Uterus (tissue), 4 donors: ENCODE data around the gene CLIC6. TPM values are rescaled to one million over a fixed set of nuclear protein-coding genes. Genes with fewer than 3 reads are reported as not detected.

ENCODE experiments used
- DNase-seq, 2 donors: peaks; one replicate each; pipeline ENCODE4 v3.0.0-alpha.2; 2019 to 2020
- H3K27ac ChIP-seq, 2 donors: fragments of 200-600 bp; sonication (generic); 1 replicate in 1 of 2; 2 replicates in 1 of 2; pipeline ENCODE4 v1.5.1; 2016 to 2018
- H3K27me3 ChIP-seq, 2 donors: fragments of 200-600 bp; sonication (generic); one replicate each; pipeline ENCODE4 v1.5.1; 2018 to 2019; ENCODE audit warnings: control low read depth in 1 of 2
- H3K36me3 ChIP-seq, 2 donors: fragments of 200-600 bp; sonication (generic); one replicate each; pipeline ENCODE4 v1.5.1; 2019; ENCODE audit warnings: control low read depth in 1 of 2
- H3K4me1 ChIP-seq, 2 donors: fragments of 200-600 bp; sonication (generic); one replicate each; pipeline ENCODE4 v1.5.1; 2018 to 2019; ENCODE audit warnings: control low read depth in 1 of 2
- H3K4me3 ChIP-seq, 2 donors: fragments of 200-600 bp; sonication (generic); 1 replicate in 1 of 2; 2 replicates in 1 of 2; pipeline ENCODE4 v1.5.1; 2018 to 2019; ENCODE audit warnings: mild to moderate bottlenecking in 1 of 2
- H3K9me3 ChIP-seq, 2 donors: fragments of 200-600 bp; sonication (generic); one replicate each; pipeline ENCODE4 v1.5.1; 2019; ENCODE audit warnings: control low read depth in 1 of 2
- POLR2A ChIP-seq, 2 donors: fragments of 450-650 bp; IDR thresholded peaks; one replicate each; pipeline ENCODE4 v1.6.1; 2016; ENCODE audit warnings: antibody characterized with exemption in 2 of 2, mild to moderate bottlenecking in 1 of 2, moderate library complexity in 1 of 2
- intact Hi-C: fragments of 100-400 bp; cut with DNase I; formaldehyde crosslinking; loops from one replicate; pipeline ENCODE4 v1.15.1; 2023; ENCODE audit warnings: low total_unique reads
- total RNA-seq, 4 donors: library from RNA; depleted of rRNA in 3 of 4; stranded (reverse); fragments of >200 nt in 3 of 4; gene quantifications; one replicate each; pipeline versions ENCODE4 v1.1.0 to v1.2.4, GENCODE V29; 2014 to 2023
- TF ChIP-seq, protein P1 (sequence below), 4 experiments: fragments of 200-600 bp in 2 of 4; fragments of 450-650 bp in 2 of 4; sonication (generic) in 2 of 4; IDR thresholded peaks; one replicate each; pipeline ENCODE4 v1.5.1; 2016 to 2019; ENCODE audit warnings: antibody characterized with exemption in 4 of 4, mild to moderate bottlenecking in 2 of 4, moderate library complexity in 1 of 4
- donor health status: DM: yes; HTN: yes; CAD: no.

The CLIC6 gene
- total RNA-seq, 4 donors from 2014 or later: under 0.01 to 0.69 (median 0.38) TPM

DNA sequence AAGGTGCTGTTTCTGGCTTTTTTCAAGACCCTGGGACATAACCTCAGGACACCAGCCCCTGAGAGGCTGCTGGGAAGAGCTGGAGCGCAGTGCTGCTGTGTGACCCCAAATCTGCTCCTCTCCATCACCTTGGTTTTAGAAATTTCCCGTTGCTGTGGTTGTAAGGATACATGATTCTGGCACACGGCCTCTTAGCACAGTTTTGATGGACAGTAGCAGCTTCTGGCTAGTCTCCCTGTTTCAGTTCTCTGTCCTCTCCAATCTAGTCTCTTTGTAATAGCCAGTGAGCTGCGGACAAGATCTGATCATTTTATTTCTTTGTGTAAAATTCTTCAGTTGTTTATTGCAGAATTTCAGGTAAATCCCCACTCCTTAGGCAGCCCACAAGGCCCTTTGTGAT, 3.1 kb downstream of the CLIC6 start:
- H3K27me3 ChIP-seq: peaks cover 0 to 23% of the 10 kb centered on the region in 2 donors
- H3K4me1 ChIP-seq: peaks cover 0 to 13% of the 10 kb centered on the region in 2 donors

DNA sequence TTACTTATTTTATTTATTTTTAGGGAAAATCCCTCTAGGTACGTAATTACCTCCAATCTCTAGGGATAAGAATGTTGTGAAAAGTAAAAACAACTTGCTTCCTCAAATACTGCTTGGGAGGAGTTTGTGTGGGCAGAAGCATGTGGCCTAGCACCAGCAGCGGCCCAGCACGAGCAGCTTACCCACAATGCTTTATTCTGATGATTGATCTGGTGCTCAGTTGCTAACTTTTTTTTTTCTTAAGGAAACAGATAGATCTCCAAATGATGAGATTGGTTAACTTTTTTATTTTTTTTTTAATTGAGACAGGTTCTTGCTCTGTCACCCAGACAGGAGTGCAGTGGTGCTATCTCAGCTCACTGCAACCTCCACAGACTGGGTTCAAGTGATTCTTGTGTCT, 4.2 kb downstream of the CLIC6 start:
- peaks cover 0 to 23% of the 10 kb centered on the region in 2 donors for H3K27me3 ChIP-seq
- H3K4me3 ChIP-seq: no peak overlapping the region
- no peaks in the 10 kb centered on the region for H3K9me3 ChIP-seq
- TF ChIP-seq, protein P1, sequence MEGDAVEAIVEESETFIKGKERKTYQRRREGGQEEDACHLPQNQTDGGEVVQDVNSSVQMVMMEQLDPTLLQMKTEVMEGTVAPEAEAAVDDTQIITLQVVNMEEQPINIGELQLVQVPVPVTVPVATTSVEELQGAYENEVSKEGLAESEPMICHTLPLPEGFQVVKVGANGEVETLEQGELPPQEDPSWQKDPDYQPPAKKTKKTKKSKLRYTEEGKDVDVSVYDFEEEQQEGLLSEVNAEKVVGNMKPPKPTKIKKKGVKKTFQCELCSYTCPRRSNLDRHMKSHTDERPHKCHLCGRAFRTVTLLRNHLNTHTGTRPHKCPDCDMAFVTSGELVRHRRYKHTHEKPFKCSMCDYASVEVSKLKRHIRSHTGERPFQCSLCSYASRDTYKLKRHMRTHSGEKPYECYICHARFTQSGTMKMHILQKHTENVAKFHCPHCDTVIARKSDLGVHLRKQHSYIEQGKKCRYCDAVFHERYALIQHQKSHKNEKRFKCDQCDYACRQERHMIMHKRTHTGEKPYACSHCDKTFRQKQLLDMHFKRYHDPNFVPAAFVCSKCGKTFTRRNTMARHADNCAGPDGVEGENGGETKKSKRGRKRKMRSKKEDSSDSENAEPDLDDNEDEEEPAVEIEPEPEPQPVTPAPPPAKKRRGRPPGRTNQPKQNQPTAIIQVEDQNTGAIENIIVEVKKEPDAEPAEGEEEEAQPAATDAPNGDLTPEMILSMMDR (IDR thresholded peaks at IDR 0.05): no peak
- no peak for TF ChIP-seq POLR2A (IDR thresholded peaks at IDR 0.05)
- DNase-seq: no peak
- peaks cover 0 to 13% of the 10 kb centered on the region in 2 donors for H3K4me1 ChIP-seq
- intact Hi-C loops: no loop called here
- H3K36me3 ChIP-seq: no peaks in the 10 kb centered on the region
- no peak overlapping the region for H3K27ac ChIP-seq

More for the DNA sequence above, 3.1 kb downstream of the CLIC6 start:
- TF ChIP-seq, protein P1 (IDR thresholded peaks at IDR 0.05): no peak
- no peak for TF ChIP-seq POLR2A (IDR thresholded peaks at IDR 0.05)
- intact Hi-C loops: no loop called here
- no peak overlapping the region for H3K27ac ChIP-seq
- no peaks in the 10 kb centered on the region for H3K9me3 ChIP-seq
- no peaks in the 10 kb centered on the region for H3K36me3 ChIP-seq
- no peak overlapping the region for H3K4me3 ChIP-seq
- no peak for DNase-seq

DNA sequence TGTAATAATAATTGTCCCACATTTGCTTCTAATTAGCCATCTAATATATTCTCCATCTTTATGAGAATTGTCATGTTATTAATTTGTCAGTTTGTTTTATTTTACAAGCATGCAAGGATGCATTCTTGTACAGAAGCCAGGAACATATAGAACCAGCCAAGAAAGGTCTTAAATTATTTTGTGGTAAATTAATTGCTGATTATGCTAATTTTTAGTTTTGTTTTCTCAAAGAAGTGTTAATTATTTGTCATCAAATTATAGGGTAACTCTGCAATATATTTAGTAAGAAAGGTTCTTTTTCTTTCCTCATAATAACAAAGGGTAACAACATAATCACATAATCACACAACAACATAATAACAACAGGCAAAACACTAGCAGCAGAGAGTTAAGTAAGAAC, 5.7 kb downstream of the CLIC6 start:
- Histone ChIP-seq H3K4me1 (peaks cover 0 to 9% of the 10 kb centered on the region in 2 donors), H3K27me3 (peaks cover 0 to 17% of the 10 kb centered on the region in 2 donors), H3K9me3 (no peaks in the 10 kb centered on the region), H3K4me3 (no peak overlapping the region), H3K36me3 (no peaks in the 10 kb centered on the region), H3K27ac (no peak overlapping the region)
- intact Hi-C loops: no loop called here
- TF ChIP-seq, protein P1 (IDR thresholded peaks at IDR 0.05): no peak
- TF ChIP-seq POLR2A (IDR thresholded peaks at IDR 0.05): no peak
- DNase-seq: no peak

DNA sequence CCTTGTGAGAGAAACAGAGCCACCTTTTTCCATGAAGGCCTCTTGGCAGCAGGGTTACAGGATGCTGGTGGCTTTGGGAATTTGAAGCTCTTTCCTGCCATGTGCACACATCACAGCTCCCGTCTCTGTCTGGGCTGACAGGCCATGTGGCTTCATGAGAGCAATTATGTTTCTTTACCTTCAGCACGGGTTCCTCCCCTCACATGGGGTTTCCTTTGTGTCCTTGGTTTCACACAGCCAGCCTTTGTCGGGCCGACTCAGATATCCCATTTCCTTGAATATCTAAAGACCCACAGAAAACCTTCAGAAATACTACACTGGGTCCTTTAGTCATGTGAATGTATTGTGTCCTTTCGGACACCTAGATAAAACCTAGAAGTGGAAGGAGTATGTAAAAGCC, 7.1 kb downstream of the CLIC6 start:
- no peak overlapping the region for H3K4me3 ChIP-seq
- no peak overlapping the region for H3K27ac ChIP-seq
- H3K36me3 ChIP-seq: no peaks in the 10 kb centered on the region
- peaks cover 0 to 17% of the 10 kb centered on the region in 2 donors for H3K27me3 ChIP-seq
- H3K4me1 ChIP-seq: no peaks in the 10 kb centered on the region
- DNase-seq: no peak
- TF ChIP-seq, protein P1 (IDR thresholded peaks at IDR 0.05): no peak
- TF ChIP-seq POLR2A (IDR thresholded peaks at IDR 0.05): no peak
- H3K9me3 ChIP-seq: no peaks in the 10 kb centered on the region
- intact Hi-C loops: no loop called here

DNA sequence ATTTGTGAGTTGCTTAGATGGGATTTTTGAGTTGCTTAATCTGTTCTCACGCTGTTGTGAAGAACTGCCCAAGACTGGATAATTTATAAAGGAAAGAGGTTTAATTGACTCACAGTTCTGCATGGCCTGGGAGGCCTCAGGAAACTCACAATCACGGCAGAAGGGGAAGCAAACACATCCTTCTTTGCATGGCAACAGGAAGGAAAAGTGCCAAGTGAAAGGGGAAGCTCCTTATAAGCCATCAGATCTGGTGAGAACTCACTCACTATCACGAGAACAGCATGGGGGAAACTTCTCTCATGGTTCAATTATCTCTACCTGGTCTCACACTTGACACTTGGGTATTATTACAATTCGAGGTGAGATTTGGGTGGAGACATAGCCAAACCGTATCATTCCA, 10.3 kb downstream of the CLIC6 start:
- Histone ChIP-seq H3K4me1 (no peaks in the 10 kb centered on the region), H3K9me3 (no peaks in the 10 kb centered on the region), H3K36me3 (no peaks in the 10 kb centered on the region), H3K27ac (no peak overlapping the region), H3K27me3 (no peaks in the 10 kb centered on the region), H3K4me3 (no peak overlapping the region)
- intact Hi-C loops: no loop called here
- TF ChIP-seq POLR2A (IDR thresholded peaks at IDR 0.05): no peak
- TF ChIP-seq, protein P1 (IDR thresholded peaks at IDR 0.05): no peak
- DNase-seq: no peak
